HepG2 (cell line): Measurements from ENCODE around the gene CIDEA. TPM values are rescaled to one million over a fixed set of nuclear protein-coding genes. Genes with fewer than 3 reads are reported as not detected.

Experiments used
- AKAP8 ChIP-seq: sonication (generic); formaldehyde crosslinking; IDR thresholded peaks from 2 replicates; pipeline ENCODE4 v1.5.1; 2020; ENCODE audit warnings: mild to moderate bottlenecking, missing genetic modification reagents
- MEIS2 ChIP-seq: sonication (generic); formaldehyde crosslinking; IDR thresholded peaks from 2 replicates; pipeline ENCODE4 v1.9.0; 2021; ENCODE audit warnings: mild to moderate bottlenecking, missing genetic modification reagents
- MYC ChIP-seq: sonication (generic); formaldehyde crosslinking; IDR thresholded peaks from 2 replicates; pipeline ENCODE4 v1.9.0; 2021; ENCODE audit warnings: missing genetic modification reagents, borderline replicate concordance
- ZNF432 ChIP-seq: sonication (generic); formaldehyde crosslinking; IDR thresholded peaks from 2 replicates; pipeline ENCODE4 v1.5.0; 2020; ENCODE audit warnings: missing genetic modification reagents, mild to moderate bottlenecking, borderline replicate concordance
- ZNF788 ChIP-seq: sonication (generic); formaldehyde crosslinking; IDR thresholded peaks from 2 replicates; pipeline ENCODE4 v1.5.0; 2020; ENCODE audit warnings: mild to moderate bottlenecking, missing genetic modification reagents, borderline replicate concordance
- polyA plus RNA-seq, 8 experiments: library from polyadenylated mRNA; depleted of rRNA in 3 of 8; stranded (reverse) in 7 of 8; unstranded in 1 of 8; fragments of >200 nt; fragmentation: Illumina TruSeq in 4 of 8; extraction: Trizol in 4 of 8; gene quantifications; 2 replicates each; pipeline versions ENCODE4 v1.2.1 to v1.2.3, GENCODE V29; 2011 to 2016; ENCODE audit warnings: low read depth in 4 of 8, missing spikeins in 1 of 8, mixed read lengths in 1 of 8; ENCODE audit not compliant: insufficient read depth in 1 of 8
- total RNA-seq, 5 experiments: library from RNA; depleted of rRNA; stranded (reverse); fragments of >200 nt; fragmentation: Illumina TruSeq; extraction: Trizol; gene quantifications; 2 replicates each; pipeline ENCODE4 v1.2.3, GENCODE V29; 2016; ENCODE audit warnings: low read depth in 1 of 5
- TF ChIP-seq, protein P1 (sequence below): IDR thresholded peaks from 2 replicates; pipeline ENCODE4 v1.4.0; 2020; ENCODE audit warnings: mild to moderate bottlenecking, missing genetic modification reagents
- TF ChIP-seq, protein P2 (sequence below): sonication (generic); formaldehyde crosslinking; IDR thresholded peaks from 2 replicates; pipeline ENCODE4 v1.5.0; 2020; ENCODE audit warnings: missing genetic modification reagents, mild to moderate bottlenecking, borderline replicate concordance

Gene CIDEA
- total and polyA plus RNA-seq, 2 of the 13 experiments (the other 11 are each of a cell fraction or from before 2014, with no cell fraction given): not detected

DNA sequence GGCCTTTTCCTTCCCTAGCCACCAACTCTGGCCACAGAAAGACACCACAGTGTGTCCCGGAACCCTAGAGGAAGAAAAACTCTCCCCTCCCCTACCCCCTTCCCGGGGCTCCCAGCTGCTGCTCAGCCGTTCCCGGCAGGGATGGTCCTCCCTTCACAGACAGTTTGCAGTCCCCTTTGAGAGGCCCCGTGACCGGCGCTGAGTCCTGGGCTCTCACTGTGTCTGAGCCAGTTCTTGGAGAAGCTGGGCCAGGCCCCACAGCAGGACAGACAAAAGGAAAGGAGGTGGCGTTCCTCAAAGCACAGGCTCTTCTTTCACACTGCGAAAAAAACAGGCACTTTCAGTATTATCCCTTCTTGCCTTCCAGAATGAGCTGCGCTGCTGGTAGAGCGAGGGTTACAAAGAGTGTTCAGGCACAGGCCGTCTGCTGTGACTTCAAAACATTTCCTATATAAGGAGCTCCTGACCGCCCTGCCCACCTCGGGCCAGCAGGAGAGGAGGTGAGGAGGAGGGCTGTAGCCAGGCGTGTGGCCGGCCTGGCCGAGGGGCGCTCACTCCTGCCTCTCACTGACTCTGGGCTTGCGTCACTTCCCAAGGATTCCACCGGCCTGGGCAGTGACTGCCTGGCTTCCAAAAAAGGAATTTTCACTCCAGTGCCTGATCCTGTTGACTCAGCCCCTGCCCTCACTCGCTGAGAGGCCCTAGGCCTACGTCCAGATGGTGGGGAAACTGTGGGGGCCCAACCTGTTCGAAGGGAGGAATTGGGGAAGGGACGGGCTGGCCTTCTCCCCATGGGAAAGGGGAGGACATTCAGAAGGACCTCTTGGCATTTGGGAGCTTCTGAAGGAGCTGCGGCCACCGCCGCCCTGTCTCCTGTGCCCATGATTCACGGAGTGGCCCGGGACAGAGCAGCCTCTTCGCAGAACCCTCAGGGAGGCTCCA lies 24.9 kb downstream of the CIDEA start (continued):
- TF ChIP-seq, protein P1, sequence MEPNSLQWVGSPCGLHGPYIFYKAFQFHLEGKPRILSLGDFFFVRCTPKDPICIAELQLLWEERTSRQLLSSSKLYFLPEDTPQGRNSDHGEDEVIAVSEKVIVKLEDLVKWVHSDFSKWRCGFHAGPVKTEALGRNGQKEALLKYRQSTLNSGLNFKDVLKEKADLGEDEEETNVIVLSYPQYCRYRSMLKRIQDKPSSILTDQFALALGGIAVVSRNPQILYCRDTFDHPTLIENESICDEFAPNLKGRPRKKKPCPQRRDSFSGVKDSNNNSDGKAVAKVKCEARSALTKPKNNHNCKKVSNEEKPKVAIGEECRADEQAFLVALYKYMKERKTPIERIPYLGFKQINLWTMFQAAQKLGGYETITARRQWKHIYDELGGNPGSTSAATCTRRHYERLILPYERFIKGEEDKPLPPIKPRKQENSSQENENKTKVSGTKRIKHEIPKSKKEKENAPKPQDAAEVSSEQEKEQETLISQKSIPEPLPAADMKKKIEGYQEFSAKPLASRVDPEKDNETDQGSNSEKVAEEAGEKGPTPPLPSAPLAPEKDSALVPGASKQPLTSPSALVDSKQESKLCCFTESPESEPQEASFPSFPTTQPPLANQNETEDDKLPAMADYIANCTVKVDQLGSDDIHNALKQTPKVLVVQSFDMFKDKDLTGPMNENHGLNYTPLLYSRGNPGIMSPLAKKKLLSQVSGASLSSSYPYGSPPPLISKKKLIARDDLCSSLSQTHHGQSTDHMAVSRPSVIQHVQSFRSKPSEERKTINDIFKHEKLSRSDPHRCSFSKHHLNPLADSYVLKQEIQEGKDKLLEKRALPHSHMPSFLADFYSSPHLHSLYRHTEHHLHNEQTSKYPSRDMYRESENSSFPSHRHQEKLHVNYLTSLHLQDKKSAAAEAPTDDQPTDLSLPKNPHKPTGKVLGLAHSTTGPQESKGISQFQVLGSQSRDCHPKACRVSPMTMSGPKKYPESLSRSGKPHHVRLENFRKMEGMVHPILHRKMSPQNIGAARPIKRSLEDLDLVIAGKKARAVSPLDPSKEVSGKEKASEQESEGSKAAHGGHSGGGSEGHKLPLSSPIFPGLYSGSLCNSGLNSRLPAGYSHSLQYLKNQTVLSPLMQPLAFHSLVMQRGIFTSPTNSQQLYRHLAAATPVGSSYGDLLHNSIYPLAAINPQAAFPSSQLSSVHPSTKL (CRISPR knock-in tag): peak; percentile 33; the same call in 1 of the 2 replicates
- no peak for TF ChIP-seq AKAP8 (CRISPR knock-in tag)
- peak; percentile 36; the same call in 1 of the 2 replicates for TF ChIP-seq MYC
- TF ChIP-seq MEIS2: no peak
- TF ChIP-seq ZNF432 (CRISPR knock-in tag): no peak
- TF ChIP-seq, protein P2, sequence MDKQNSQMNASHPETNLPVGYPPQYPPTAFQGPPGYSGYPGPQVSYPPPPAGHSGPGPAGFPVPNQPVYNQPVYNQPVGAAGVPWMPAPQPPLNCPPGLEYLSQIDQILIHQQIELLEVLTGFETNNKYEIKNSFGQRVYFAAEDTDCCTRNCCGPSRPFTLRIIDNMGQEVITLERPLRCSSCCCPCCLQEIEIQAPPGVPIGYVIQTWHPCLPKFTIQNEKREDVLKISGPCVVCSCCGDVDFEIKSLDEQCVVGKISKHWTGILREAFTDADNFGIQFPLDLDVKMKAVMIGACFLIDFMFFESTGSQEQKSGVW (CRISPR knock-in tag): no peak
- peak; percentile 72; the same call in 1 of the 2 replicates for TF ChIP-seq ZNF788 (CRISPR knock-in tag)
- TF ChIP-seq, all 625 proteins: peak for 85
